HepG2 (cell line): ENCODE results near the gene RASIP1. TPM values are rescaled to one million over a fixed set of nuclear protein-coding genes. Genes with fewer than 3 reads are reported as not detected.

Source experiments
- CREB1 ChIP-seq, 2 experiments: fragments of 450-650 bp in 1 of 2; IDR thresholded peaks; 2 replicates each; pipeline ENCODE4 v1.6.1; 2016 to 2017; ENCODE audit warnings: control low read depth in 1 of 2, mild to moderate bottlenecking in 1 of 2, missing compliant biosample characterization in 1 of 2, missing genetic modification characterization in 1 of 2
- FOXC1 ChIP-seq: sonication (generic); formaldehyde crosslinking; IDR thresholded peaks from 2 replicates; pipeline ENCODE4 v1.8.0; 2022; ENCODE audit warnings: mild to moderate bottlenecking, missing genetic modification reagents, borderline replicate concordance
- HCFC1 ChIP-seq: fragments of 150-350 bp; IDR thresholded peaks from 2 replicates; pipeline ENCODE4 v1.6.1; 2014; ENCODE audit warnings: low read depth, low read length
- HNF4G ChIP-seq, 2 experiments: sonication (generic) in 1 of 2; formaldehyde crosslinking in 1 of 2; IDR thresholded peaks; 2 replicates each; pipeline versions ENCODE4 v1.4.0 to v1.6.1; 2011 to 2020; ENCODE audit warnings: borderline replicate concordance in 2 of 2, low read depth in 2 of 2, mild to moderate bottlenecking in 2 of 2, low read length in 1 of 2, missing genetic modification reagents in 1 of 2, moderate library complexity in 1 of 2
- HOXA9 ChIP-seq: sonication (generic); formaldehyde crosslinking; IDR thresholded peaks from 2 replicates; pipeline ENCODE4 v1.8.1; 2022; ENCODE audit warnings: missing genetic modification reagents, mild to moderate bottlenecking, moderate library complexity, borderline replicate concordance
- IRX3 ChIP-seq: sonication (generic); formaldehyde crosslinking; IDR thresholded peaks from 2 replicates; pipeline ENCODE4 v1.8.1; 2023; ENCODE audit warnings: mild to moderate bottlenecking, low read depth, missing genetic modification reagents, borderline replicate concordance
- JUN ChIP-seq: sonication (generic); formaldehyde crosslinking; IDR thresholded peaks from 2 replicates; pipeline ENCODE4 v1.4.0; 2020; ENCODE audit warnings: mild to moderate bottlenecking, missing genetic modification reagents
- NCOA2 ChIP-seq: sonication (generic); formaldehyde crosslinking; IDR thresholded peaks from 2 replicates; pipeline ENCODE4 v1.8.0; 2022; ENCODE audit warnings: inconsistent platforms
- POLR2A ChIP-seq, 2 experiments: IDR thresholded peaks; 2 replicates each; pipeline ENCODE4 v1.6.1; 2011; ENCODE audit warnings: low read depth in 2 of 2, low read length in 2 of 2, mild to moderate bottlenecking in 1 of 2, moderate library complexity in 1 of 2; ENCODE audit not compliant: insufficient read depth in 1 of 2
- RCOR2 ChIP-seq: IDR thresholded peaks from 2 replicates; pipeline ENCODE4 v1.6.1; 2016; ENCODE audit warnings: missing biosample characterization, missing genetic modification reagents
- RORA ChIP-seq: sonication (generic); formaldehyde crosslinking; IDR thresholded peaks from 2 replicates; pipeline ENCODE4 v1.5.0; 2020; ENCODE audit warnings: mild to moderate bottlenecking, missing genetic modification reagents, moderate library complexity
- TCF7L2 ChIP-seq: IDR thresholded peaks from 2 replicates; pipeline ENCODE4 v1.6.1; 2011; ENCODE audit warnings: mild to moderate bottlenecking, low read depth, low read length, moderate library complexity
- ZC3H13 ChIP-seq: sonication (generic); formaldehyde crosslinking; IDR thresholded peaks from 2 replicates; pipeline ENCODE4 v1.8.1; 2023; ENCODE audit warnings: mild to moderate bottlenecking, missing genetic modification reagents, moderate library complexity
- ZFX ChIP-seq: sonication (generic); formaldehyde crosslinking; IDR thresholded peaks from 2 replicates; pipeline ENCODE4 v1.4.0; 2020; ENCODE audit warnings: mild to moderate bottlenecking, low read depth, missing genetic modification reagents, moderate library complexity
- ZNF296 ChIP-seq: sonication (generic); formaldehyde crosslinking; conservative IDR thresholded peaks from 2 replicates; pipeline ENCODE4 v1.5.0; 2020; ENCODE audit warnings: mild to moderate bottlenecking, missing genetic modification reagents
- ZNF317 ChIP-seq: sonication (generic); formaldehyde crosslinking; IDR thresholded peaks from 2 replicates; pipeline ENCODE4 v1.5.0; 2020; ENCODE audit warnings: mild to moderate bottlenecking, missing genetic modification reagents
- ZNF34 ChIP-seq: sonication (generic); formaldehyde crosslinking; IDR thresholded peaks from 2 replicates; pipeline ENCODE4 v1.4.0; 2020; ENCODE audit warnings: mild to moderate bottlenecking, missing genetic modification reagents, borderline replicate concordance
- ZNF510 ChIP-seq: sonication (generic); formaldehyde crosslinking; IDR thresholded peaks from 2 replicates; pipeline ENCODE4 v1.4.0; 2020; ENCODE audit warnings: low read depth, mild to moderate bottlenecking, missing genetic modification reagents
- ZNF746 ChIP-seq: sonication (generic); formaldehyde crosslinking; IDR thresholded peaks from 2 replicates; pipeline ENCODE4 v1.8.0; 2022; ENCODE audit warnings: mild to moderate bottlenecking, missing genetic modification reagents
- ZNF761 ChIP-seq: sonication (generic); formaldehyde crosslinking; conservative IDR thresholded peaks from 2 replicates; pipeline ENCODE4 v1.4.0; 2020; ENCODE audit warnings: mild to moderate bottlenecking, missing genetic modification reagents
- polyA plus RNA-seq, 8 experiments: library from polyadenylated mRNA; depleted of rRNA in 3 of 8; stranded (reverse) in 7 of 8; unstranded in 1 of 8; fragments of >200 nt; fragmentation: Illumina TruSeq in 4 of 8; extraction: Trizol in 4 of 8; gene quantifications; 2 replicates each; pipeline versions ENCODE4 v1.2.1 to v1.2.3, GENCODE V29; 2011 to 2016; ENCODE audit warnings: low read depth in 4 of 8, missing spikeins in 1 of 8, mixed read lengths in 1 of 8; ENCODE audit not compliant: insufficient read depth in 1 of 8
- total RNA-seq, 5 experiments: library from RNA; depleted of rRNA; stranded (reverse); fragments of >200 nt; fragmentation: Illumina TruSeq; extraction: Trizol; gene quantifications; 2 replicates each; pipeline ENCODE4 v1.2.3, GENCODE V29; 2016; ENCODE audit warnings: low read depth in 1 of 5
- TF ChIP-seq, protein P1 (sequence below): sonication (generic); formaldehyde crosslinking; IDR thresholded peaks from 2 replicates; pipeline ENCODE4 v1.5.0; 2020; ENCODE audit warnings: missing genetic modification reagents, mild to moderate bottlenecking, borderline replicate concordance
- TF ChIP-seq, protein P2 (sequence below): sonication (generic); formaldehyde crosslinking; IDR thresholded peaks from 2 replicates; pipeline ENCODE4 v1.4.0; 2020; ENCODE audit warnings: missing genetic modification reagents
- TF ChIP-seq, protein P3 (sequence below): sonication (generic); formaldehyde crosslinking; IDR thresholded peaks from 2 replicates; pipeline ENCODE4 v1.5.0; 2020; ENCODE audit warnings: mild to moderate bottlenecking, missing genetic modification reagents
- TF ChIP-seq, protein P4 (sequence below): sonication (generic); formaldehyde crosslinking; IDR thresholded peaks from 2 replicates; pipeline ENCODE4 v1.5.1; 2020; ENCODE audit warnings: missing genetic modification reagents, mild to moderate bottlenecking, borderline replicate concordance

Gene RASIP1
- total and polyA plus RNA-seq, 2 of the 13 experiments (the other 11 are each of a cell fraction or from before 2014, with no cell fraction given) = 0.44 to 0.58 TPM

DNA sequence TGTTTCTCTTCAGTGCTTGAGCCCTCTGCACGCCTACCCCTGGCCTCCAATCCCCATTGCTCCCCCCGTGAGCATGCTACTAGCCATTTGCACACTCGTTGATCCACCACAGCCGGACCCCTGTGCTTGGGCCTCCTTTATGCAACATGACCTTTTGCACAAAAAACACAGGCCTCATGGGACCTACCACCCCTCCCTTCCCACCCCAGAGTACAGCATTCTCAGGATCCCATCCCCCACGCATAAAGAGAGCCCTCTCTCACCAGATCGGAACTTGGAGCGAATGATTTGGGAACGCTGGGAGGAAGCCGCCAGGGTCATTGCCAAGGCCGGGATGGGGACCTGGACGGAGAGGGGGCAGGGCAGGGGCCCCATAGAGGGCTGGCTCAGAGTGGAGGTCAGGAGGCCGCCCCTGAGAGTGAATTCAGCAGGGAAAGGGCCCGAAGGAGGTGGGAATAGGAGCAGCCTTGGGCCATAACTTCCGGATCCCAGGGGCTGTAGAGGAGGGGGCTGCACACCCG, 21.6 kb downstream of the RASIP1 start (continued):
- TF ChIP-seq ZC3H13 (CRISPR knock-in tag) = peak; percentile 72; the same call in 1 of the 2 replicates
- no peak for TF ChIP-seq ZNF296 (CRISPR knock-in tag)
- TF ChIP-seq HOXA9 (CRISPR knock-in tag) = no peak
- no peak for TF ChIP-seq RCOR2 (CRISPR knock-in tag)
- peak; percentile 72 for TF ChIP-seq ZFX (CRISPR knock-in tag)
- peak; percentile 78; the same call in 1 of the 2 replicates for TF ChIP-seq JUN (CRISPR knock-in tag)
- TF ChIP-seq IRX3 (CRISPR knock-in tag) = no peak
- no peak for TF ChIP-seq HCFC1
- no peak for TF ChIP-seq RORA (CRISPR knock-in tag)
- TF ChIP-seq NCOA2 = peak; percentile 73
- 0 out of 4 replicates have a peak, but pooled peaks of 1 of the 2 experiments have one; percentile 10 for TF ChIP-seq POLR2A (IDR thresholded peaks at IDR 0.05; ENCODE audit: insufficient read depth in 1 of 2, low read depth in 2 of 2, low read length in 2 of 2)
- TF ChIP-seq ZNF761 (CRISPR knock-in tag) = no peak
- no peak for TF ChIP-seq ZNF510 (CRISPR knock-in tag)
- no peak for TF ChIP-seq CREB1 (IDR thresholded peaks at IDR 0.05)
- peak; percentile 60; the same call in 1 of the 2 replicates for TF ChIP-seq CREB1 (CRISPR knock-in tag; IDR thresholded peaks at IDR 0.05)
- TF ChIP-seq, protein P1, sequence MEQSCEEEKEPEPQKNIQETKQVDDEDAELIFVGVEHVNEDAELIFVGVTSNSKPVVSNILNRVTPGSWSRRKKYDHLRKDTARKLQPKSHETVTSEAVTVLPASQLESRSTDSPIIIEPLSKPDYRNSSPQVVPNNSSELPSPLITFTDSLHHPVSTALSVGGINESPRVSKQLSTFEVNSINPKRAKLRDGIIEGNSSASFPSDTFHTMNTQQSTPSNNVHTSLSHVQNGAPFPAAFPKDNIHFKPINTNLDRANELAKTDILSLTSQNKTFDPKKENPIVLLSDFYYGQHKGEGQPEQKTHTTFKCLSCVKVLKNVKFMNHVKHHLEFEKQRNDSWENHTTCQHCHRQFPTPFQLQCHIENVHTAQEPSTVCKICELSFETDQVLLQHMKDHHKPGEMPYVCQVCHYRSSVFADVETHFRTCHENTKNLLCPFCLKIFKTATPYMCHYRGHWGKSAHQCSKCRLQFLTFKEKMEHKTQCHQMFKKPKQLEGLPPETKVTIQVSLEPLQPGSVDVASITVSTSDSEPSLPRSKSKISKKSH (CRISPR knock-in tag) = no peak
- no peak; the same call in 1 of the 2 replicates for TF ChIP-seq FOXC1 (CRISPR knock-in tag)
- TF ChIP-seq HNF4G (IDR thresholded peaks at IDR 0.05; ENCODE audit: borderline replicate concordance, low read depth, low read length) = peak; percentile 38; the same call in 1 of the 2 replicates
- TF ChIP-seq HNF4G (CRISPR knock-in tag; IDR thresholded peaks at IDR 0.05; ENCODE audit: borderline replicate concordance, low read depth) = no peak
- TF ChIP-seq, protein P2, sequence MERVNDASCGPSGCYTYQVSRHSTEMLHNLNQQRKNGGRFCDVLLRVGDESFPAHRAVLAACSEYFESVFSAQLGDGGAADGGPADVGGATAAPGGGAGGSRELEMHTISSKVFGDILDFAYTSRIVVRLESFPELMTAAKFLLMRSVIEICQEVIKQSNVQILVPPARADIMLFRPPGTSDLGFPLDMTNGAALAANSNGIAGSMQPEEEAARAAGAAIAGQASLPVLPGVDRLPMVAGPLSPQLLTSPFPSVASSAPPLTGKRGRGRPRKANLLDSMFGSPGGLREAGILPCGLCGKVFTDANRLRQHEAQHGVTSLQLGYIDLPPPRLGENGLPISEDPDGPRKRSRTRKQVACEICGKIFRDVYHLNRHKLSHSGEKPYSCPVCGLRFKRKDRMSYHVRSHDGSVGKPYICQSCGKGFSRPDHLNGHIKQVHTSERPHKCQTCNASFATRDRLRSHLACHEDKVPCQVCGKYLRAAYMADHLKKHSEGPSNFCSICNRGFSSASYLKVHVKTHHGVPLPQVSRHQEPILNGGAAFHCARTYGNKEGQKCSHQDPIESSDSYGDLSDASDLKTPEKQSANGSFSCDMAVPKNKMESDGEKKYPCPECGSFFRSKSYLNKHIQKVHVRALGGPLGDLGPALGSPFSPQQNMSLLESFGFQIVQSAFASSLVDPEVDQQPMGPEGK (CRISPR knock-in tag) = peak; percentile 85
- TF ChIP-seq, protein P3, sequence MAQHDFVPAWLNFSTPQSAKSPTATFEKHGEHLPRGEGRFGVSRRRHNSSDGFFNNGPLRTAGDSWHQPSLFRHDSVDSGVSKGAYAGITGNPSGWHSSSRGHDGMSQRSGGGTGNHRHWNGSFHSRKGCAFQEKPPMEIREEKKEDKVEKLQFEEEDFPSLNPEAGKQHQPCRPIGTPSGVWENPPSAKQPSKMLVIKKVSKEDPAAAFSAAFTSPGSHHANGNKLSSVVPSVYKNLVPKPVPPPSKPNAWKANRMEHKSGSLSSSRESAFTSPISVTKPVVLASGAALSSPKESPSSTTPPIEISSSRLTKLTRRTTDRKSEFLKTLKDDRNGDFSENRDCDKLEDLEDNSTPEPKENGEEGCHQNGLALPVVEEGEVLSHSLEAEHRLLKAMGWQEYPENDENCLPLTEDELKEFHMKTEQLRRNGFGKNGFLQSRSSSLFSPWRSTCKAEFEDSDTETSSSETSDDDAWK (CRISPR knock-in tag) = no peak
- TF ChIP-seq ZNF317 = 0 out of 2 replicates have a peak, but pooled peaks have one; percentile 10
- no peak for TF ChIP-seq TCF7L2
- TF ChIP-seq ZNF746 (CRISPR knock-in tag) = peak; percentile 86
- TF ChIP-seq, protein P4, sequence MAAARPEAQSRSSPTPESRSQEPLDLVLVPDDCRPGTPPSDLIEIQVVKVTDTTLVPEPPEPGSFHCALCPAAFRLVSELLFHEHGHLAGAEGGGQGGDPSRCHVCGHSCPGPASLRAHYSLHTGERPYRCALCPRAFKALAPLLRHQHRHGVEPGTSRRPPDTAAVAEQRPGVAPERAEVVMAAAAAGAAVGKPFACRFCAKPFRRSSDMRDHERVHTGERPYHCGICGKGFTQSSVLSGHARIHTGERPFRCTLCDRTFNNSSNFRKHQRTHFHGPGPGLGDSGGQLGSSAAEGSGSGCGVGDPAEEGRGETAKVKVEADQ (CRISPR knock-in tag) = 0 out of 2 replicates have a peak, but pooled peaks have one; percentile 45
- TF ChIP-seq ZNF34 = no peak
